Measurements from ENCODE around the gene LRRC4C.

Gene LRRC4C

DNA sequence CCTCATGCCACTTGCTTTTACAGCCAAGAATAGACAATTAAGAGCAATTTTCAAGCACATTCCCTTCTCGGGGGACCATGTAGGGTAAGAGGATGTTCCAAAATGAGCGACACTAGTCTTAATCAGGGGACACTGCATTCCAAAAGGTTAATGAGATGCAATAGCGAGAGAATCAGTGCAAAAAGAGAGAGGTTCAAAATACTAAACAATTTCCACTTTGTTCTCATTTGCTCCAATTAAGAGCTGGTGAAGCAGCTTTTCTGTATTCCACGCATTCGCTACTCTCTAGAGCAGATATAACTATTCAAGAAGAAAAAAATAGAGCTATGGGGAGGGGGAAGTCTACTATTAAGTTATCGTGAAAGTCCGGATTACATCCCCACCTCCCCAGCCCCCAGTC is 811 bp downstream of the LRRC4C start:
- no peak for ATAC-seq (ENCODE audit: low read depth)
- no peak for DNase-seq (ENCODE audit: low spot score)
- no peaks in the 10 kb centered on the region for H3K36me3 ChIP-seq (ENCODE audit: low read depth)
- TF ChIP-seq, protein P1, sequence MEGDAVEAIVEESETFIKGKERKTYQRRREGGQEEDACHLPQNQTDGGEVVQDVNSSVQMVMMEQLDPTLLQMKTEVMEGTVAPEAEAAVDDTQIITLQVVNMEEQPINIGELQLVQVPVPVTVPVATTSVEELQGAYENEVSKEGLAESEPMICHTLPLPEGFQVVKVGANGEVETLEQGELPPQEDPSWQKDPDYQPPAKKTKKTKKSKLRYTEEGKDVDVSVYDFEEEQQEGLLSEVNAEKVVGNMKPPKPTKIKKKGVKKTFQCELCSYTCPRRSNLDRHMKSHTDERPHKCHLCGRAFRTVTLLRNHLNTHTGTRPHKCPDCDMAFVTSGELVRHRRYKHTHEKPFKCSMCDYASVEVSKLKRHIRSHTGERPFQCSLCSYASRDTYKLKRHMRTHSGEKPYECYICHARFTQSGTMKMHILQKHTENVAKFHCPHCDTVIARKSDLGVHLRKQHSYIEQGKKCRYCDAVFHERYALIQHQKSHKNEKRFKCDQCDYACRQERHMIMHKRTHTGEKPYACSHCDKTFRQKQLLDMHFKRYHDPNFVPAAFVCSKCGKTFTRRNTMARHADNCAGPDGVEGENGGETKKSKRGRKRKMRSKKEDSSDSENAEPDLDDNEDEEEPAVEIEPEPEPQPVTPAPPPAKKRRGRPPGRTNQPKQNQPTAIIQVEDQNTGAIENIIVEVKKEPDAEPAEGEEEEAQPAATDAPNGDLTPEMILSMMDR (IDR thresholded peaks at IDR 0.05; ENCODE audit: poor library complexity, severe bottlenecking) = no peak
- H3K27me3 ChIP-seq (ENCODE audit: insufficient read depth, poor library complexity, severe bottlenecking) = peaks cover 36% of the 10 kb centered on the region
- no peak overlapping the region for H3K27ac ChIP-seq (ENCODE audit: poor library complexity, severe bottlenecking)
- H3K4me1 ChIP-seq (ENCODE audit: insufficient read depth, poor library complexity, severe bottlenecking) = no peaks in the 10 kb centered on the region
- no peaks in the 10 kb centered on the region for H3K9me3 ChIP-seq (ENCODE audit: severe bottlenecking)
- H3K4me3 ChIP-seq (ENCODE audit: severe bottlenecking) = no peak overlapping the region

DNA sequence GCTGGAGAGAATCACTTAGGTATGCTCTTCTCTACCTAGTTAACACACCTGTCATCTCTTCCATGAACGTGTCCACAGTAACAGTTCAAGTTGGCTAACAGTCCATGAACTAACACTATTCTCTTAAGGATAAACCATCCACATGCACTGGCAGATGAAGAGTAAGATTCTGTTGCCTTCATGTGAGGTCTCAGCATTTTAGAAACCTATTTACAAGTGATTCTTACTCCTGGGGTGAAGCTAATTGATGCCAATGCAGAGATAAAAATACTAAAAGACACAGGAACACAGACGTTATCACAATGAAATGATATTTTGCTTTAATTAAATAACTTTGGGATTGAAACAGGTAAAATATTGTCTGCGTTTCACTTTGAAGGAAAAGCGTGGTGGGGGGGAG is 1.3 kb downstream of the LRRC4C start:
- peaks cover 36% of the 10 kb centered on the region for H3K27me3 ChIP-seq (ENCODE audit: insufficient read depth, poor library complexity, severe bottlenecking)
- TF ChIP-seq, protein P1 (IDR thresholded peaks at IDR 0.05; ENCODE audit: poor library complexity, severe bottlenecking) = no peak
- H3K36me3 ChIP-seq (ENCODE audit: low read depth) = no peaks in the 10 kb centered on the region
- no peak for DNase-seq (ENCODE audit: low spot score)
- H3K4me3 ChIP-seq (ENCODE audit: severe bottlenecking) = no peak overlapping the region
- no peaks in the 10 kb centered on the region for H3K4me1 ChIP-seq (ENCODE audit: insufficient read depth, poor library complexity, severe bottlenecking)
- ATAC-seq (ENCODE audit: low read depth) = no peak
- H3K27ac ChIP-seq (ENCODE audit: poor library complexity, severe bottlenecking) = no peak overlapping the region
- H3K9me3 ChIP-seq (ENCODE audit: severe bottlenecking) = no peaks in the 10 kb centered on the region

DNA sequence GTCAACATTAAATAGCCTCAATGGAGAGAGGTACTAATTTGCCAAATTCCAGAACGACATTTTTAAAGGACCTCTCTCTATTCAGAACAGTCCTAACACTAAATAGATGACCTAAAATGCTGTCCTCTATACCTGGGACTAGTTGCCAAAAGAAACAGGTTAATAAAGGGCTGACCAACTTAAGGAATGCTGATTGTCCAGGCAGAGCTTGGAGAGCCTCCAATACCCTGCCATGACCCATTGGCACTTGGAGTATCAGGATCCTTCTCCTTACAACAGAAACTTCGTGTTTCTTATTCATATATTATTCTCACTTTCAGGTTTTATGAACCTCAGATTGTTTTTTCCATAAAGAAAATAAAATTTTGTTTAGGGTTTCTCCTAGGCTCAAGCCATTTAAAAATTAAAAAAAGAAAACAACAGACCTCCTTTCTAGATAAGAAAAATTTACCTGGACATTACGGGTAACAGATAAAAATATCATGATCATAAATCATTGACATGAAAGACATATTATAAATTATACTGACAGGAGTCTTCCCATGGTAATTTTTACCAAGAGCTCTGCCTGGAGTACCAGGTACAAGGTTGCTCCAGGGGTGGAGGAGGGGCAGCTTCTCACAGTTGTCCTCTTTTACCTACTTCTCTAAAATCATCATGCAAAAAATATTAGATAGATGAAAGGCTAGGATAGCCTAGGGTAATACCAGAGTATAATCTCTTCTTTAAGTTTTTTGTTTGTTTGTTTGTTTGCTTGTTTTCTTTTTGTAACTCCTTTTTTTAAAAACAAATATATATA is 2.0 kb downstream of the LRRC4C start:
- peaks cover 36% of the 10 kb centered on the region for H3K27me3 ChIP-seq (ENCODE audit: insufficient read depth, poor library complexity, severe bottlenecking)
- H3K4me3 ChIP-seq (ENCODE audit: severe bottlenecking) = no peak overlapping the region
- no peaks in the 10 kb centered on the region for H3K36me3 ChIP-seq (ENCODE audit: low read depth)
- no peaks in the 10 kb centered on the region for H3K4me1 ChIP-seq (ENCODE audit: insufficient read depth, poor library complexity, severe bottlenecking)
- H3K9me3 ChIP-seq (ENCODE audit: severe bottlenecking) = no peaks in the 10 kb centered on the region
- ATAC-seq (ENCODE audit: low read depth) = no peak
- TF ChIP-seq, protein P1 (IDR thresholded peaks at IDR 0.05; ENCODE audit: poor library complexity, severe bottlenecking) = no peak
- H3K27ac ChIP-seq (ENCODE audit: poor library complexity, severe bottlenecking) = no peak overlapping the region
- no peak for DNase-seq (ENCODE audit: low spot score)

DNA sequence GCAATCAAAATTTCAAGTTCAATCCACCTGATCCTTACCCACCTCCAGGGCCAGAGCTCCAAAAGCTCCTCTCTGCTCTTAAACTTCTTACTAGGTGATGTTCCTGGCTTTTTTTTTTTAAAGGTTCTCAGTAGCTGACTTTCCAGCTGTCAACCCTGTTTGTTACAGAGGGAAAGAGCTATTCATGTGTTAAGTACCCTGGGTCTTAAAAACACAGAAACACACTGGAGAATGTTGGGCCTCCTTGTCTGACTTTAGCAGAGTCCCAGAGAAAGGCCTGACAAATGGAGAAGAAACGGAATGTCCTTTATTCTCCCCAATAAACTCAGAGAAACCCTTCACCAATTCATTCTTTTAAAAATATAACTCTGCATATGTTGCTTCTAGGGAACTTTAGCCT is 3.2 kb downstream of the LRRC4C start:
- no peaks in the 10 kb centered on the region for H3K9me3 ChIP-seq (ENCODE audit: severe bottlenecking)
- no peak for DNase-seq (ENCODE audit: low spot score)
- TF ChIP-seq, protein P1 (IDR thresholded peaks at IDR 0.05; ENCODE audit: poor library complexity, severe bottlenecking) = no peak
- H3K36me3 ChIP-seq (ENCODE audit: low read depth) = no peaks in the 10 kb centered on the region
- H3K27ac ChIP-seq (ENCODE audit: poor library complexity, severe bottlenecking) = no peak overlapping the region
- no peak for ATAC-seq (ENCODE audit: low read depth)
- no peaks in the 10 kb centered on the region for H3K4me1 ChIP-seq (ENCODE audit: insufficient read depth, poor library complexity, severe bottlenecking)
- peaks cover 36% of the 10 kb centered on the region for H3K27me3 ChIP-seq (ENCODE audit: insufficient read depth, poor library complexity, severe bottlenecking)
- H3K4me3 ChIP-seq (ENCODE audit: severe bottlenecking) = no peak overlapping the region

DNA sequence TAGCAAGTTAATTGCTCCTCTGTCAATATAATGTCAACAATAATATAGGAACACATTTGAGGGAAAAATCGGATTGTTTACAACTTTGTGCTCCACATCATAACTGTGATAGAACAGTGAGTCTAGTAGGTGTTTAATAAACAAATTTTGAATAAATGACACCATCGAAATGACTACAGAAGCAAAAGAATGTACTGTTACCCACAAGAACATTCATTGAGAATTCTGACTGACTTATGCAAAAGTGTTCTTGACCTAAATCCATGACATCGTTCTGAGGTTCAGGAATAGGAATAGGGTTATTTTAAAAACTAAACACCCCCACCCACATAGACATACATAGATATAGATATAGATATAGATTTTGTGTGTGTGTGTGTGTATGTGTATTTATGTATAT is 8.4 kb downstream of the LRRC4C start:
- DNase-seq (ENCODE audit: low spot score) = no peak
- TF ChIP-seq, protein P1 (IDR thresholded peaks at IDR 0.05; ENCODE audit: poor library complexity, severe bottlenecking) = no peak
- peaks cover 4% of the 10 kb centered on the region for H3K27me3 ChIP-seq (ENCODE audit: insufficient read depth, poor library complexity, severe bottlenecking)
- no peak overlapping the region for H3K4me3 ChIP-seq (ENCODE audit: severe bottlenecking)
- no peaks in the 10 kb centered on the region for H3K4me1 ChIP-seq (ENCODE audit: insufficient read depth, poor library complexity, severe bottlenecking)
- ATAC-seq (ENCODE audit: low read depth) = no peak
- H3K27ac ChIP-seq (ENCODE audit: poor library complexity, severe bottlenecking) = no peak overlapping the region
- no peaks in the 10 kb centered on the region for H3K9me3 ChIP-seq (ENCODE audit: severe bottlenecking)
- H3K36me3 ChIP-seq (ENCODE audit: low read depth) = no peaks in the 10 kb centered on the region
